HG03135 (cell line): ENCODE data around the gene MAPRE3.
"Not testable (repeated sequence)": the region's sequence is repeated elsewhere in the genome, so short reads cannot be mapped to it uniquely, and the experiment has no call there.

Source experiments
- ATAC-seq: cut with Tn5 transposase; IDR thresholded peaks from one replicate; pipeline ENCODE4 v1.9.1; 2021; ENCODE audit warnings: mild to moderate bottlenecking, moderate library complexity; ENCODE audit not compliant: unreplicated experiment

MAPRE3 gene

GRCh38 chr2:26970244-26970927, at the start of gene MAPRE3:
TSS of gene MAPRE3 (plus strand) at chr2:26970637. CDS start at chr2:27022219, 51,582 bp downstream.
- peak; percentile 90 for ATAC-seq

- no peak for ATAC-seq
Observed at GRCh38 chr2:26921323-26921722, 49.1 kb upstream of the MAPRE3 start.

- no peak for ATAC-seq
Observed at GRCh38 chr2:26922405-26923188, 47.8 kb upstream of the MAPRE3 start.

DNA sequence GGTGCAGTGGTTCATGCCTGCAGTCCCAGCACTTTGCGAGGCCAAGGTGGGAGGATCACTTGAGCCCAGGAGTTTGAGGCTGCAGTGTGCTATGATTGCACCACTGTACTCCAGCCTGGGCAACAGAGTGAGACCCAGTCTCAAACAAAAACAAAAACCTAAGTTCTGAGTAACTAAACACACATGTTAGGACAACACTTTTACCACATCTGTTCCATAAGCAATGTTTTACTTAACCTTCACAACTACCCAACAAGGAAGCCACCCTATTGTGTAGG, 47.3 kb upstream of the MAPRE3 start:
- ATAC-seq: not testable (repeated sequence)

DNA sequence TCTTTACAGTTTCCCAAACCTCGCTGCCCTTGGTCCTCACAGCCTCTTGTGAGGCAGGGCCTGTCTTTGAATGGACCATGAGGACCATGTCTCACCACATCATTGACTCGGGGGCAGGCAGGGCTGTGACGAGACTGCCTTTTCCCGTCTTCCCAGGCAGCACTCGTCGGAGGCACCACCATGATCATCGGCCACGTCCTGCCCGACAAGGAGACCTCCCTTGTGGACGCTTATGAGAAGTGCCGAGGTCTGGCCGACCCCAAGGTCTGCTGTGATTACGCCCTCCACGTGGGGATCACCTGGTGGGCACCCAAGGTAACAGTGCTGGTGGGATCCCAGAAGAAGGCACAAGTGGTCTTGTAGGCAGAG, 45.7 kb upstream of the MAPRE3 start:
- ATAC-seq: no peak

DNA sequence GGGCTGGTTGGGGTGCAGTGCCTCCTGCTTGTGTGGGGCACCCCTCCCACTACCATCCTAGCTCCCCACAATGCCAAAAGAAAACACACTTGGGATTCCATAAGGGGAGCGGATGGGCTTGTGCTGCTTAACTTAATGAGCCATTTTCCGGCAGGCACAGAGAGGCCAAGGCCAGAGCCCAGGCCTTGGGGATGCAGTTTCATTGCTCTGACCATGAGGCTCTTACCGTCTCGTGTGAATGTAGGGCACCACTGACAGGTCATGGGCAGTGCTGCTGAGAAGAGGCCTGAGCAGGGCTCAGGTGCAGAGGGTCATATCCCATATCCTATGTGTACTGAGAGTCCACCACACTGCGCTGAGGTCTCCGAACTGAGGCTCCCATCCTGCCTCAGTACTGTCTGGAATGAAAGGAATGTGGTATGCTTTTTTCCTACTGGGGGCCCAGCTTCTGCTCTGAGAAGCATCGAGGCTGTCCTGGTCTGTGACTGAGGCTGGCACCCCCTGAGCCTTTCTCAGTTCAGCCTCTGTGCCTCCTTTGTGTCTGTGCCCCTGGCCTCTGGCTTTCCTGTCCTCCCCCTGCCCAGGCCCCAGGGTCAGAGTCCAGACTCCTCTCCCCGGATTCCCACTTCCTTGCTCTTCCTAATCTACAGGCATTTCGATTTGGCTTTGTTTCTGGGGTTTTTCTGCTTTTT, 45.2 kb upstream of the MAPRE3 start:
- ATAC-seq: no peak

DNA sequence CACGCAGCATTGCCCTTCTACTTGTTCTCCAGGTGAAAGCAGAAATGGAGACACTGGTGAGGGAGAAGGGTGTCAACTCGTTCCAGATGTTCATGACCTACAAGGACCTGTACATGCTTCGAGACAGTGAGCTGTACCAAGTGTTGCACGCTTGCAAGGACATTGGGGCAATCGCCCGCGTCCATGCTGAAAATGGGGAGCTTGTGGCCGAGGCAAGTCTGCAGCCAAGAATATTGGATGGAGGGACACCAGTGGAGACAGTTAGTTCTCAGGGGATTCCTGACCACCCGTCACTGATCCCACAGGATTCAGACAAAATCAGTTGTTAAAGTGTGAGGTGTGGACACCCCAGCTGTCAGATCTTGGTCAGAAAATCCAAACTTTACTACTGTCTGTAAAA, 43.2 kb upstream of the MAPRE3 start:
- no peak for ATAC-seq

DNA sequence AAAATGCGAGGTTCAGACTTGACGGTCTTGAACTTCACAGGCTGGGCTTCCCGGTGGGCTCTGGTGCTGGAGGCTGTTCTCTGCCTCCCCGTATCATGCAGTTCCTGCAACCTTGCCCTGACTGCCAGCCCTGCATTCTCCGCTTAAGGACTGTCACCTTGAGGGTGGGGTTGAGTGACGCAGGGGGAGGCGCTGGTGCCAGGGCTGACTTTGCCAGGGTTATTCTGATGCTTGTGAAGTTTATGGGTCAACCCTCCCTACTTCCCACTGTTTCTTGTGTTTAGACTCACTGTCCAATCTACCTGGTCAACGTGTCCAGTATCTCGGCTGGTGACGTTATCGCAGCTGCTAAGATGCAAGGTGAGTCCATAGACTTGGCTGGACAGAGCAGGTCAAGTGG, 37.5 kb upstream of the MAPRE3 start:
- ATAC-seq: no peak

GRCh38 chr2:26933431-26934334, 36.8 kb upstream of the MAPRE3 start:
- ATAC-seq: no peak

DNA sequence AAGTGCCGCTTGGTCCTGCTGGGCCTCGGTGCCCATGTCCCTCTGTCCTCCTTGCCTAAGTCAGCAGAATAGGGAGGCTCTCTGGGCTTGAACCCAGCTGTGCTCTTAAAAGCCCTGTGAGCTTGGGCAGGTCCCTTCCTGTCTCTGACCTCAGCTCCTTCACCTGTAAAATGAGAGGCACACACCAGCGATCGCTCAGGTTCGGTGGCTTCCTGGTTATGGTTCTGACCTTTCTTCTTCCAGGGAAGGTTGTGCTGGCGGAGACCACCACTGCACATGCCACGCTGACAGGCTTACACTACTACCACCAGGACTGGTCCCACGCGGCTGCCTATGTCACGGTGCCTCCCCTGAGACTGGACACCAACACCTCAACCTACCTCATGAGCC, 36.1 kb upstream of the MAPRE3 start:
- no peak for ATAC-seq

- ATAC-seq: no peak
Observed at GRCh38 chr2:26934985-26935384, 35.5 kb upstream of the MAPRE3 start.

GRCh38 chr2:26936855-26937254, 33.6 kb upstream of the MAPRE3 start:
- no peak for ATAC-seq

DNA sequence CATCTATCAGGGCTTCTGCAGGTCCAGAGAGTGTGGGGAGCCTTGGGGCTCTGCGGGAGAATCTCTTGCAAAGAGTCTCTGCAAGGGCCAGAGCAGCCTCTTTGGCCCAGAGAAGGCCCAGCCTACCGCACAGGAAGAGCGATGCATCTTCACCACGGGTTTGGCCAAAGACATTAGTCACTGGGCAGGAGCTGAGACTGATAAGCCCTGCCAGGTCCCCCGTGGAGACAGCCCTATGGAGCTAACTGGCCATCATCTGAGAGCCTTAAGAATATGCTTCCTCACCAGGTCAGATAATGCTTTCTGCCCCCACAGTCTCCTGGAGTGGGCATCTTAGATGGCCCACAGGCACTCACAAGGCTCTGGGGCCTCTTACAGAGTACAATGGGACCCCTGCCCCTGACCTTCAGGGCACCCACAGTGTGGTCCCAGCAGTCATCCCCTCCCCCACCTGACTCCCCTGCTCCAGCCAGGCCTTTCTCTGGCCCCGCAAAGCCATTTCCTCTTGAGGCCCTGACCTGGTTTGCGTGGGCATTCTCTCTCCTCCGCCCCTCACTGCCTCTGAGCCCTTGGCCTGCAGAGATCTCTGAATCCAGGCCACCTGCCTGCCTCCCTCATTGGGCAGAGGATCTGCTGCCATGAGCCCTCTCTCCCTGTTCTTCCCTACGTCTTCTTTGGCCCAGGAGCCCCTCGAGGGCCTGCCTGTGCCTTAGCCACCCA, 31.9 kb upstream of the MAPRE3 start:
- no peak for ATAC-seq

- ATAC-seq: no peak
Observed at GRCh38 chr2:26940001-26940400, 30.4 kb upstream of the MAPRE3 start.

DNA sequence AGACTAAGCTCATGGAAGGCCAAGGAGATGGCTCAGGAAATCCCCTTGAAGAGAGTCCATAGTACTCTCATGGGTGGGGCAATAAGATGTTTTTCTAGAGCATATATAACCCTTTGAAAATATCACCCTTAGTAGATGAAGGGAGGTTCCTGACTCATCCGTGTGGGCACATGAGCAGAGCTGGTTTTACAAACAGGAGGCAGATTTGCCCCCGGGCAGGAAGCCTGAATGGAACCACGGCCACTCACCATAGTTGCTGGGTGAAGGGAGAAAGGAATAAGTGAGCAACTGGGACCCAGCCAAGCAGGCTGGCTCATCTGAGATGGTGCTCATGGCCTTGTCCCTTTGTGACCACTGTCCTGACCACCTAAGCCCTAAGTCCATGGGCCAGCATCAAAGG, 29.0 kb upstream of the MAPRE3 start:
- ATAC-seq: no peak

DNA sequence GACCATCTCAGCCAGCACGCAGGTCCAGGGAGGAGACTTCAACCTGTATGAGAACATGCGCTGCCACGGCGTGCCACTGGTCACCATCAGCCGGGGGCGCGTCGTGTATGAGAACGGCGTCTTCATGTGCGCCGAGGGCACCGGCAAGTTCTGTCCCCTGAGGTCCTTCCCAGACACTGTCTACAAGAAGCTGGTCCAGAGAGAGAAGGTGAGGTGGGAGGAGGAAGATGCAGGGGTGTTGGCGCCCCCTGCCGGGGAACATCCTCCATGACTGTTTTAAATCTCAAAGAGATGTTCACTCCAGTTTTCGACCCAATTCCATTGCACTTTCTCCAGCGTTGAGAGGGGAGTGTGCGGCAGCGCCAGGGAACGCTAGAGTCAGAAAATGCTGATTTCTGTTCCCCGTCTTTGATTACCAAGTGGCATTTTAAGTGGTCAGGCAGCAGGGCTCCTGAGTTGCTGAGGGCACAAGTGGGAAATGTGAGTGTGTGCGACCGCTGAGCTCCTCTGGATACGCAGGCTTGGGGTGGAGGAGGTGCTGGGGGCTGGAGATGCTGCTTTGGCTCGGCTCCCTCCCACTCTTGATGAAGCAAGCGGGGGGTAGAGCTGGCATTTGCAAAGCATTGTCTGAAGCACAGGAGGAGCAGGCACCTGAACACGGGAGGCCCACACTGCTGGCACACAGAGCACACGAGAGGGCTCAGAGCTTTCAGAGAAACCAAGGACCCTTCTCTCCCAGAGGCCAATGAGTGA, 27.7 kb upstream of the MAPRE3 start:
- ATAC-seq: no peak

GRCh38 chr2:26945991-26946750, 24.3 kb upstream of the MAPRE3 start:
- no peak for ATAC-seq

DNA sequence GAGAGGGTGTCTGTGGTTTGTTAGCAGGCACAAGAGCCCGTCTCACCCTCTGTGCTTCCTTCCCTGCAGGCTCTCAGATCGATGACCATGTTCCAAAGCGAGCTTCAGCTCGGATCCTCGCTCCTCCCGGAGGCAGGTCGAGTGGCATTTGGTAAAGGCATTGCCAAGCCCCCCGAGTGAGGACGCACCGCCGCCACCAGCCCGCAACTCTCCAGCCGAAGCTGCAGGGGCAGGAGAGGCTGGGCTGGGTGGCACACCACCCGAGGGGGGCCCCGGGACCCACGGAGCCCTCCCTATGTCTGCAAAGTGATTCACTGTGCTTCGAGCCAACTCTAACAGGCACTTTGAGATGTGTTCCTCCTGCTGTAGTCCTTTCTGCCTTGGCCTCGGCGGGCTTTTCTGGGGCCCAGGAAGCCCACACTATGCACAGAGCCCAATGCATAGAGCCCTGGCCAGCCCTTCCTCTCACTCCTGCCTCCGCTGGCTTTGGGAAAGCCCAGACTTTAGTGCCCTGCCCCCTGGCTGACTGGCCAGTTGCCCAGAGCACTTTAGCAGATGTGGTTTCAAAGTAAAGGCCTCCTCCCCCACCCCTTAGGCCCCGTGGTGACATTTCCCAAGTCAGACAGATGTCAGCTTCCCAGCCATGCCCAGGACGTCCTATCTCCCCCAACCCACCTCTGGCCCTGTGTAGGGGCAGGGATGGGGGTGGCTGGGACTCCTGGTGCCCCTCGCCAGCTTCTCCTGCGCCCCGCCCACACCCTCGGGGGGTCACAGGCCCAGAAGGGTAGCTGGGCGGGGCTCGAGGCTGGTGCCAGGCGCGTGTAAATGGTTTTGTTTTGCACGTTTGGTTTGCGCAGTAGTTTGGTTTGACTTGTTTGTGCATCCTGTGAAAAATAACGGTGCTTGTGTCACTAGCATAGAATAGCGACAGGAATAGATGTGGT, 23.3 kb upstream of the MAPRE3 start:
- ATAC-seq: no peak
